ENCODE measurements around the gene DCHS1. TPM values are rescaled to one million over a fixed set of nuclear protein-coding genes. Genes with fewer than 3 reads are reported as not detected.
A peak's percentile ranks its signal among the peaks of the same experiment; 100 is the strongest.
"Not testable (repeated sequence)": the region's sequence is repeated elsewhere in the genome, so short reads cannot be mapped to it uniquely, and the experiment has no call there.

DCHS1 gene
- 10 to 100 TPM in 11 of 12 donors, not detected in 1; 32.3 to 51.2 (median 39.6) TPM for polyA plus RNA-seq (ENCODE audit: insufficient read length in 12 of 12)
- long read RNA-seq, donor 1, partial matches to known transcripts, result 12 of 12 reads
- long read RNA-seq, donor 1, other reads (novel, unspliced or antisense), result 0 of 12 reads
- long read RNA-seq, donor 2, result 0 reads
- long read RNA-seq, donor 3, result 0 reads
- long read RNA-seq, donor 4, result 0 reads
- long read RNA-seq, donor 5, result 0 reads
- long read RNA-seq, donor 6, result 0 reads
- long read RNA-seq, donor 7, partial matches to known transcripts, result 5 of 5 reads
- long read RNA-seq, donor 7, other reads (novel, unspliced or antisense), result 0 of 5 reads
- long read RNA-seq, donor 8, full-length matches to known transcripts, result 1 of 21 reads
- long read RNA-seq, donor 8, partial matches to known transcripts, result 20 of 21 reads
- long read RNA-seq, donor 8, other reads (novel, unspliced or antisense), result 0 of 21 reads
- long read RNA-seq, donor 9, result 0 reads
- long read RNA-seq, donor 10, full-length matches to known transcripts, result 2 of 2 reads
- long read RNA-seq, donor 10, partial matches to known transcripts, result 0 of 2 reads
- long read RNA-seq, donor 10, other reads (novel, unspliced or antisense), result 0 of 2 reads
- long read RNA-seq, donor 11, result 0 reads

GRCh38 chr11:6655790-6656583 is at the start of gene DCHS1:
Gene DCHS1, minus strand, starts transcription at chr11:6655809. Its CDS starts 14,196 bp downstream, at chr11:6641613.
- peak; percentile 70 for DNase-seq

GRCh38 chr11:6703247-6704063 is 47.8 kb upstream of the DCHS1 start:
- DNase-seq, result no peak

- DNase-seq, result not testable (repeated sequence)
Measured at GRCh38 chr11:6701955-6702354, 46.3 kb upstream of the DCHS1 start.

GRCh38 chr11:6695377-6695776 is 39.8 kb upstream of the DCHS1 start:
- no peak for DNase-seq

- no peak for DNase-seq
Measured at GRCh38 chr11:6694229-6694535, 38.6 kb upstream of the DCHS1 start.

- no peak for DNase-seq
Measured at GRCh38 chr11:6693342-6694228, 38.0 kb upstream of the DCHS1 start.

- no peak for DNase-seq
Measured at GRCh38 chr11:6692128-6692527, 36.5 kb upstream of the DCHS1 start.

GRCh38 chr11:6690431-6691132 is 35.0 kb upstream of the DCHS1 start:
- DNase-seq, result not testable (repeated sequence)

- no peak for DNase-seq
Measured at GRCh38 chr11:6687876-6688275, 32.3 kb upstream of the DCHS1 start.

GRCh38 chr11:6686006-6686405 is 30.4 kb upstream of the DCHS1 start:
- DNase-seq, result no peak

GRCh38 chr11:6684068-6684467 is 28.5 kb upstream of the DCHS1 start:
- DNase-seq, result not testable (repeated sequence)

GRCh38 chr11:6682936-6683861 is 27.6 kb upstream of the DCHS1 start, which contains the start of gene MRPL17:
Gene MRPL17, minus strand, starts transcription at chr11:6683340. Its CDS starts 44 bp downstream, at chr11:6683296.
- DNase-seq, result peak; percentile 100

- no peak for DNase-seq
Measured at GRCh38 chr11:6682591-6682935, 27.0 kb upstream of the DCHS1 start.

- DNase-seq, result no peak
Measured at GRCh38 chr11:6681949-6682348, 26.3 kb upstream of the DCHS1 start.

- DNase-seq, result no peak
Measured at GRCh38 chr11:6681505-6681904, 25.9 kb upstream of the DCHS1 start.

- DNase-seq, result no peak
Measured at GRCh38 chr11:6677018-6677417, 21.4 kb upstream of the DCHS1 start.

GRCh38 chr11:6674862-6675261 is 19.3 kb upstream of the DCHS1 start:
- DNase-seq, result no peak

GRCh38 chr11:6674219-6674597 is 18.6 kb upstream of the DCHS1 start:
- no peak for DNase-seq

All from muscle of arm (tissue), 14 donors.